DND-41 (cell line): ENCODE results near the gene CTNNA3.
"Not testable (repeated sequence)": the region's sequence is repeated elsewhere in the genome, so short reads cannot be mapped to it uniquely, and the experiment has no call there.

ENCODE experiments used
- ATAC-seq: fragments of 200-7000 bp; cut with Tn5 transposase; 3 replicates; pipeline ENCODE4 v1.9.1; 2021; ENCODE audit warnings: low read depth; ENCODE audit not compliant: insufficient read depth
- DNase-seq: peaks from one replicate; pipeline ENCODE4 v3.0.0-alpha.2; 2020
- H2AFZ ChIP-seq: 2 replicates; pipeline ENCODE4 v1.6.0; 2012; ENCODE audit warnings: low read depth, low read length
- H3K27ac ChIP-seq: 2 replicates; pipeline ENCODE4 v1.5.1; 2012; ENCODE audit warnings: low read length, inconsistent platforms
- H3K27me3 ChIP-seq: fragments of 200-600 bp; sonication (generic); 2 replicates; pipeline ENCODE4 v1.6.0; 2012; ENCODE audit warnings: low read length, mild to moderate bottlenecking, inconsistent platforms; ENCODE audit not compliant: insufficient read depth, poor library complexity
- H3K36me3 ChIP-seq: 2 replicates; pipeline ENCODE4 v1.5.1; 2012; ENCODE audit warnings: low read length, inconsistent platforms; ENCODE audit not compliant: insufficient read depth
- H3K4me1 ChIP-seq: 2 replicates; pipeline ENCODE4 v1.5.1; 2012; ENCODE audit warnings: mild to moderate bottlenecking, low read length; ENCODE audit not compliant: insufficient read depth
- H3K4me2 ChIP-seq: 2 replicates; pipeline ENCODE4 v1.6.0; 2012; ENCODE audit warnings: mild to moderate bottlenecking, moderate library complexity, low read length, inconsistent platforms; ENCODE audit not compliant: insufficient read depth
- H3K4me3 ChIP-seq, 2 experiments: fragments of 200-600 bp in 1 of 2; shearing (Covaris generic) in 1 of 2; 2 replicates each; pipeline ENCODE4 v1.5.1; 2012 to 2016; ENCODE audit warnings: inconsistent platforms in 2 of 2, low read length in 2 of 2, mild to moderate bottlenecking in 2 of 2, low read depth in 1 of 2, moderate library complexity in 1 of 2
- H3K79me2 ChIP-seq: 2 replicates; pipeline ENCODE4 v1.6.0; 2012; ENCODE audit warnings: low read length, inconsistent platforms; ENCODE audit not compliant: insufficient read depth
- H3K9ac ChIP-seq: 2 replicates; pipeline ENCODE4 v1.6.0; 2012; ENCODE audit warnings: low read depth, mild to moderate bottlenecking, inconsistent platforms, low read length, moderate library complexity
- H3K9me3 ChIP-seq: 2 replicates; pipeline ENCODE4 v1.5.1; 2012; ENCODE audit warnings: low read length, moderate library complexity, mild to moderate bottlenecking, inconsistent platforms; ENCODE audit not compliant: insufficient read depth, severe bottlenecking
- H4K20me1 ChIP-seq: 2 replicates; pipeline ENCODE4 v1.6.0; 2012; ENCODE audit warnings: low read length; ENCODE audit not compliant: insufficient read depth
- EZH2 ChIP-seq: IDR thresholded peaks from 3 replicates; pipeline ENCODE4 v1.6.1; 2012; ENCODE audit warnings: borderline replicate concordance, low read depth, mild to moderate bottlenecking, moderate library complexity, low read length, inconsistent platforms; ENCODE audit not compliant: severe bottlenecking
- TF ChIP-seq, protein P1 (sequence below): IDR thresholded peaks from 2 replicates; pipeline ENCODE4 v1.5.1; 2012; ENCODE audit warnings: borderline replicate concordance, low read length, moderate library complexity, mild to moderate bottlenecking; ENCODE audit not compliant: poor library complexity, severe bottlenecking; ENCODE audit errors: extremely low read depth

CTNNA3 gene

DNA sequence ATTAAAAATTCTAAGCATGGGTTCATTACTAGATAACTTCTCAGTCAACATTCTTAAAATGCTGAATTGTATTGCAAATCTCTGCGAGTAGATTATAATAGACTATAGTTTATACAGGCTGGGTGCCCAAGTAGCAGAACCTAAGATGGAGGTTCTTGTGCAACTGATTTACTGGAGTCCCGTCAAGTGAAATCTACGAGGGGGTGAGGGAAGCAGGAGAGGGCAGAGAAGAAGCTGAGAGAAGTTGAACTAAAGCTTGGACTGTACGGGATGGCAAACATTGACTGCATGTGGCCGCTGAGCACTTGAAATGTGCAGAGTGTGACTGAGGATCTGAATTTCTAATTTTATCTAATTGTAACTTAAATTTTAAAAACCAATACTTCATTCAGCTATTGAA is 124.5 kb downstream of the CTNNA3 start:
- Histone ChIP-seq H4K20me1 (no peaks in the 10 kb centered on the region), H3K9ac (no peak overlapping the region), H3K4me2 (no peak overlapping the region), H3K4me3 (no peak overlapping the region), H2AFZ (no peak overlapping the region), H3K4me1 (no peaks in the 10 kb centered on the region), H3K27ac (no peak overlapping the region), H3K27me3 (no peaks in the 10 kb centered on the region), H3K36me3 (no peaks in the 10 kb centered on the region), H3K9me3 (no peaks in the 10 kb centered on the region), H3K79me2 (no peaks in the 10 kb centered on the region)
- ATAC-seq = no peak
- DNase-seq = no peak
- TF ChIP-seq, protein P1, sequence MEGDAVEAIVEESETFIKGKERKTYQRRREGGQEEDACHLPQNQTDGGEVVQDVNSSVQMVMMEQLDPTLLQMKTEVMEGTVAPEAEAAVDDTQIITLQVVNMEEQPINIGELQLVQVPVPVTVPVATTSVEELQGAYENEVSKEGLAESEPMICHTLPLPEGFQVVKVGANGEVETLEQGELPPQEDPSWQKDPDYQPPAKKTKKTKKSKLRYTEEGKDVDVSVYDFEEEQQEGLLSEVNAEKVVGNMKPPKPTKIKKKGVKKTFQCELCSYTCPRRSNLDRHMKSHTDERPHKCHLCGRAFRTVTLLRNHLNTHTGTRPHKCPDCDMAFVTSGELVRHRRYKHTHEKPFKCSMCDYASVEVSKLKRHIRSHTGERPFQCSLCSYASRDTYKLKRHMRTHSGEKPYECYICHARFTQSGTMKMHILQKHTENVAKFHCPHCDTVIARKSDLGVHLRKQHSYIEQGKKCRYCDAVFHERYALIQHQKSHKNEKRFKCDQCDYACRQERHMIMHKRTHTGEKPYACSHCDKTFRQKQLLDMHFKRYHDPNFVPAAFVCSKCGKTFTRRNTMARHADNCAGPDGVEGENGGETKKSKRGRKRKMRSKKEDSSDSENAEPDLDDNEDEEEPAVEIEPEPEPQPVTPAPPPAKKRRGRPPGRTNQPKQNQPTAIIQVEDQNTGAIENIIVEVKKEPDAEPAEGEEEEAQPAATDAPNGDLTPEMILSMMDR = no peak
- no peak for TF ChIP-seq EZH2

DNA sequence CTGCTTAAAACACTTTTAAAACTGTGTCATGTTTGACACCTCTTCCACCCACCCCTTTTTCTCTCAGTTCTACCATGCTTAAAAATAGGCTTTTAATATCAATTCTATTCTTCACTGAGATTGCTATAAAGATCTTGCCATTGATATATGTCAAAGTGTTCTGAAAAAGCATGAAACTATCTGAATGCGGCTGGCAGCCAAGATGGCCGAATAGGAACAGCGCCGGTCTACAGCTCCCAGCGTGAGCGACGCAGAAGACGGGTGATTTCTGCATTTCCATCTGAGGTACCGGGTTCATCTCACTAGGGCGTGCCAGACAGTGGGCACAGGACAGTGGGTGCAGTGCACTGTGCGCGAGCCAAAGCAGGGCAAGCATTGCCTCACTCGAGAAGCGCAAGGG is 137.7 kb downstream of the CTNNA3 start:
- H3K4me1 ChIP-seq, H3K79me2 ChIP-seq, H3K9me3 ChIP-seq, H4K20me1 ChIP-seq, H3K4me3 ChIP-seq, H3K36me3 ChIP-seq, ATAC-seq, H3K27ac ChIP-seq, H3K27me3 ChIP-seq, H2AFZ ChIP-seq, H3K9ac ChIP-seq, H3K4me2 ChIP-seq, DNase-seq: not testable (repeated sequence)

DNA sequence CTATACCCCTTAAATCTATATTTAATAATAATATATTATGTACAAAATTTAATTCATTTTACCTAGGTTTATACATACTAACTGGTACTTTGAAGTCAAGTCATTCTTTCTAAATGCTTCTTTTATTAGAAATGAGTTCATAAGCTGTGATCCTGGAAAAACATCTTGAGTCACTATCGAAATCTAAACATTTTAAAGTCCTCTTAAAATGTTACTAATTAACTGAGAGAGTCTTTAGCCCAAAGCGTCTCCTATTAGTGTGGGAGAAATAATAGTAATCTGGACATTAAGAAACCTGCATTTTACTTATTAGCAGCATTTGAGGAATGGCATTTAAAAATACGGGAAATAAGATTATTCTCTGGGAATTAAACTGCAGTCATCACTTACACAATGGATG is 142.7 kb downstream of the CTNNA3 start:
- no peak overlapping the region for H3K4me2 ChIP-seq
- H3K9ac ChIP-seq = no peak overlapping the region
- H3K9me3 ChIP-seq = no peaks in the 10 kb centered on the region
- no peak overlapping the region for H3K27ac ChIP-seq
- no peaks in the 10 kb centered on the region for H3K4me1 ChIP-seq
- H3K27me3 ChIP-seq = no peaks in the 10 kb centered on the region
- H4K20me1 ChIP-seq = no peaks in the 10 kb centered on the region
- ATAC-seq (no peak), DNase-seq (no peak)
- no peak for TF ChIP-seq EZH2
- TF ChIP-seq, protein P1 = no peak
- no peak overlapping the region for H3K4me3 ChIP-seq
- H3K36me3 ChIP-seq = no peaks in the 10 kb centered on the region
- no peak overlapping the region for H2AFZ ChIP-seq
- H3K79me2 ChIP-seq = no peaks in the 10 kb centered on the region

DNA sequence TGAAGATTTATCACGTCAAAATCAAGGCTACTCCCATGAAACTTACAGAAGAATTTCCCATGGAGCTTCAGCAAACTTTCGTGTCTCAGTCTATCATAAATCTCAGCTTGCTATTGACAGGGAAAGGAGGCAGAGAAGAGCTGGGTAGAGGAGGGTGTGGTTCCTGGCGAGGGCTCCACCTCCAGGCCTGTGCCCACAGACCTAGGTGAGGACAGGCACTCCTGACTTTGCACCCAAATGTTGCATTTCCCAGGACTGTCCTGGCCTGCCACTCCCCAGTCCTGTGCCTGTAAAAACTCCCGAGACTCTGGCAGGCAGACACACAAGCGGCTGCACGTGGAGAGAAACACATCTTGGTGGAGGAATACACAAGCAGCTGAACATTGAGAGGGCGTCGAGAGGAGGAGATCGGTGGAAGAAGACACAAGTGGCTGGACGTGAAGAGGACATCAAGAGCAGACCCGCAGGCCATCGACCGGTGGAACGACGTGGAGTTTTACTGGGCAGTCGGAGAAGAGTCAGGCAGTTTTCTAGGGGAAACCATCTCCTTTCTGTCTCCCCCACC is 145.1 kb downstream of the CTNNA3 start:
- Histone ChIP-seq H4K20me1 (no peaks in the 10 kb centered on the region), H3K27me3 (no peaks in the 10 kb centered on the region), H3K79me2 (no peaks in the 10 kb centered on the region), H3K9me3 (no peaks in the 10 kb centered on the region), H3K4me2 (no peak overlapping the region), H3K4me3 (no peak overlapping the region), H3K4me1 (no peaks in the 10 kb centered on the region), H3K9ac (no peak overlapping the region), H3K36me3 (no peaks in the 10 kb centered on the region), H3K27ac (no peak overlapping the region), H2AFZ (no peak overlapping the region)
- no peak for DNase-seq
- TF ChIP-seq EZH2 = no peak
- TF ChIP-seq, protein P1 = no peak
- ATAC-seq = no peak
